Posterior cingulate gyrus (tissue), 11 donors: ENCODE results near the gene ERBB2.
"Not testable (repeated sequence)": the region's sequence is repeated elsewhere in the genome, so short reads cannot be mapped to it uniquely, and the experiment has no call there.

Experiments
- DNase-seq, 10 donors: peaks; one replicate each; pipeline versions ENCODE4 v3.0.0 to v3.0.0-alpha.2; 2020 to 2021; ENCODE audit warnings: mixed read lengths in 3 of 10
- intact Hi-C: fragments of 100-400 bp; cut with DNase I; formaldehyde crosslinking; loops from one replicate; pipeline ENCODE4 v1.15.1; 2023

The ERBB2 gene

GRCh38 chr17:39700148-39700987 lies 504 bp downstream of the ERBB2 start:
- DNase-seq: peak in 1 of 10 donors; percentile 46
- intact Hi-C loops: no loop called here

- DNase-seq: peak in 1 of 10 donors; percentile 23
- intact Hi-C loops: no loop called here
Measured at GRCh38 chr17:39701012-39701783, 1.3 kb downstream of the ERBB2 start.

GRCh38 chr17:39701784-39702422 lies 2.0 kb downstream of the ERBB2 start:
- DNase-seq: peak in 1 of 10 donors; percentile 23
- intact Hi-C loops: no loop called here

GRCh38 chr17:39702901-39703893 lies 3.3 kb downstream of the ERBB2 start:
- DNase-seq: peak in 1 of 10 donors; percentile 8
- intact Hi-C loops: no loop called here

- DNase-seq: no peak
- intact Hi-C loops: no loop called here
Measured at GRCh38 chr17:39703913-39704312, 4.0 kb downstream of the ERBB2 start.

DNA sequence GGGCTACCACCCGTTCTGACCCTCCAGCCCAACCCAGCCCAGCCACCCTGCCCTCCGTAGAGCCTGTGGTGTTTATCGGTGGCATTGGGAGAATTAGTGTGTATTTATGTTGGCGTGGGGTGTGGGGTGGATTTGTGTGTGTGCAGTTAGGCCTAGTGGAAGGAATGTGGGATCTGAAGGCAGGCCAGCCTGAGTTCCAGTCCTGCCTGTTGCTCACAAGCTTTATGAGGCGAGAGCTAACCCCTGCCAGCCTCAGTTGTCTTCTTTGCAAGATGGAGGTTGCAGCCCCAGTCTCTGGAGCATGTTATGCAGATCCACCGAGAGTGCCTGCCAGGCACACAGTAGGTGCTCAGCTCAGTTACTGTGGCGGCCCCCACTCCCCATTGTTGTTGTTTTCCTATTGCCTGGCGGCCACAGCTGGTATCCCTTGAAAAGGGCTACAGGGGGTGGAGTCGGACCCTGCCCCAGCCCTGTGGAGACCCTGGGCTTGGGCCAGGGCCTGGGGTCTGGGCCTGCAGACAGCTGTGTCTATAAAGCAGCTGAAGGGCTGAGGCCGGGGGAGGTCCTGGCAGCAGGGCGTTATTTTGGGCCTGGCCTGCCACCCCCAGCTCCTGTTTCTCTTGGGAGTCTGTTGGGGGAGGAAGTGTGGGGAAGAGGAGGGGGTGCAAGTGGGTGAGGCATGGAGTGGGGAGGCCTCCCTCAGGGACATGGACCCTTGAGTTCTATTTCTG lies 5.1 kb downstream of the ERBB2 start:
- peak in 1 of 10 donors; percentile 62 for DNase-seq
- intact Hi-C loops: no loop called here

- intact Hi-C loops: no loop called here
- peak in 1 of 10 donors; percentile 59 for DNase-seq
Measured at GRCh38 chr17:39705786-39706348, 6.0 kb downstream of the ERBB2 start.

DNA sequence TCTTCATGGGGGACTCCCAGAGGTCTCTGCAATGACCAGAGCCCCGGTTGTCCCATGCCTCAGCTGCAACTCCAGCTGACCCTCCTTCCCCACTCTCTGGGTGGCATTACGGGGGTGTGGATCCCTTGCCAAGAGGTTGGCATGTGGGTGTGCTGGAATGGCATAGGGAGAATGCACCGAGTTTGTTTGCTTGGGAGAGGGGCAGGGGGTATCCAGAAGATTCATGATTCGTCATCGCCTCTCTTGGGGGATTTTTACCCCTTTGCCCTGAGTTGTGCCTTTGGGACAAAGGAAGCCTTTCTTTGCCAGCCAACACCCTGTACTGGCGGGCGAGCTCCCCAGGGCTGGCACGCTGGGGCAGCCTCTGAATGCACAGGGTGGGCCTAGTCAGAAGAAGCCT lies 6.5 kb downstream of the ERBB2 start:
- DNase-seq: peak in 1 of 10 donors; percentile 42
- intact Hi-C loops: no loop called here

DNA sequence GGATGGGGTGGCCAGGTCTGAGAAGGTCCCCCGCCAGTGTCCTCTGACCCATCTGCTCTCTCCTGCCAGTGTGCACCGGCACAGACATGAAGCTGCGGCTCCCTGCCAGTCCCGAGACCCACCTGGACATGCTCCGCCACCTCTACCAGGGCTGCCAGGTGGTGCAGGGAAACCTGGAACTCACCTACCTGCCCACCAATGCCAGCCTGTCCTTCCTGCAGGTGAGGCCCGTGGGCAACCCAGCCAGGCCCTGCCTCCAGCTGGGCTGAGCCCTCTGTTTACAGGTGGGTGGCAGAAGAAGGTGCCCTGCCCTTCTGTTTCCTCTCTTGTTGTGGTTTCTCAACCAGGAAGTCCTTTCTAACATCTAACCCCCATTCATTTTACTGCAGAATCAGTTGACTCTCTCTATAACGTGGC lies 7.1 kb downstream of the ERBB2 start:
- peak in 1 of 10 donors; percentile 55 for DNase-seq
- intact Hi-C loops: no loop called here

GRCh38 chr17:39709319-39709997 lies 9.6 kb downstream of the ERBB2 start:
- DNase-seq: peak in 1 of 10 donors; percentile 19
- intact Hi-C loops: no loop called here

DNA sequence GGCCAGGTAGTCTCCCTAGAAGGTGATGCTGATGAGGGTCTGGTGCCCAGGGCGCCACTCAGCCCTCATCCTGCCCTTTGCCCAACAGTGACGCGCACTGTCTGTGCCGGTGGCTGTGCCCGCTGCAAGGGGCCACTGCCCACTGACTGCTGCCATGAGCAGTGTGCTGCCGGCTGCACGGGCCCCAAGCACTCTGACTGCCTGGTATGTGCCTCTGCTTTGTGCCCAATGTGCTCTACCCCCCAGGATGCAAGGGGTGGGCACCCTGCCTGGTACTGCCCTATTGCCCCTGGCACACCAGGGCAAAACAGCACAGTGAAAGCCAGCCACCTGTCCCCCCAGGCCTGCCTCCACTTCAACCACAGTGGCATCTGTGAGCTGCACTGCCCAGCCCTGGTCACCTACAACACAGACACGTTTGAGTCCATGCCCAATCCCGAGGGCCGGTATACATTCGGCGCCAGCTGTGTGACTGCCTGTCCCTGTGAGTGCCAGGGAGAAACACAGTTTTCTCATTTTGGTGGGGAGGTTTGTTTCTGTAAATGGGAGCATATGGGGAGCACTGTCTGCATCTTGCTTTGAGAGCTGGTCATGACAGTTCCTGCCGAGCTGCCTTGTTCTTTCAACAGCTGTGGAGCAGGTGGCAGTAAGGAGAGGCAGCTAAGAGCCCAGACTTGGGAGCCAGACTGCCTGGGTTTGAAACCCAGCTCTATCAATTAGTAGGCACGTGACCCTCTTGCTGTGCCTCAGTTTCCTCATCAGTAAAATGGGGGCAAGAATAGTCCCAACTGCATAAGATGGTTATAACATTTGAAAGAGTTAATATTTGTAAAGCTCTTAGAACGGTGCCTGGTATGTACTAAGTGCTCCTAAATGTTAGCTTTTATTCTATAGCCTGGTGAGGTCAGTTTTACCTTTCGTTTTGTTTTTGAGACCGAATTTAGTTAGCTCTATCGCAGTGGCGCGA lies 10.4 kb downstream of the ERBB2 start:
- peak in 2 of 10 donors; percentile 47 to 52 for DNase-seq

DNA sequence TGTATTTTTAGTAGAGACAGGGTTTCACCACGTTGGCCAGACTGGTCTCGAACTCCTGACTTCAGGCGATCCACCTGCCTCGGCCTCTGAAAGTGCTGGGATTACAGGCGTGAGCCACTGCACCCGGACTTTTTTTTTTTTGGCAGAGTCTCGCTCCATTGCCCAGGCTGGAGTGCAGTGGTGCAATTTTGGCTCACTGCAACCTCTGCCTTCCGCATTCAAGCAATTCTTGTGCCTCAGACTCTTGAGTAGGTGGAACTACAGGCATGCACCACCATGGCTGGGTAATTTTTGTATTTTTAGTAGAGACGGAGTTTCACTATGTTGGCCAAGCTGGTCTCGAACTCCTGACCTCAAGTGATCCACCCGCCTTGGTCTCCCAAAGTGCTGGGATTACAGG lies 11.2 kb downstream of the ERBB2 start:
- peak in 1 of 10 donors; percentile 26 for DNase-seq
- intact Hi-C loops: not testable (repeated sequence)

More for the DNA sequence above, 10.4 kb downstream of the ERBB2 start:
- intact Hi-C loops: no loop called here

GRCh38 chr17:39711851-39712250 lies 12.0 kb downstream of the ERBB2 start:
- intact Hi-C loops: no loop called here
- peak in 1 of 10 donors; percentile 43 for DNase-seq

- DNase-seq: peak in 1 of 10 donors; percentile 6
- intact Hi-C loops: no loop called here
Measured at GRCh38 chr17:39714234-39714633, 14.4 kb downstream of the ERBB2 start.

DNA sequence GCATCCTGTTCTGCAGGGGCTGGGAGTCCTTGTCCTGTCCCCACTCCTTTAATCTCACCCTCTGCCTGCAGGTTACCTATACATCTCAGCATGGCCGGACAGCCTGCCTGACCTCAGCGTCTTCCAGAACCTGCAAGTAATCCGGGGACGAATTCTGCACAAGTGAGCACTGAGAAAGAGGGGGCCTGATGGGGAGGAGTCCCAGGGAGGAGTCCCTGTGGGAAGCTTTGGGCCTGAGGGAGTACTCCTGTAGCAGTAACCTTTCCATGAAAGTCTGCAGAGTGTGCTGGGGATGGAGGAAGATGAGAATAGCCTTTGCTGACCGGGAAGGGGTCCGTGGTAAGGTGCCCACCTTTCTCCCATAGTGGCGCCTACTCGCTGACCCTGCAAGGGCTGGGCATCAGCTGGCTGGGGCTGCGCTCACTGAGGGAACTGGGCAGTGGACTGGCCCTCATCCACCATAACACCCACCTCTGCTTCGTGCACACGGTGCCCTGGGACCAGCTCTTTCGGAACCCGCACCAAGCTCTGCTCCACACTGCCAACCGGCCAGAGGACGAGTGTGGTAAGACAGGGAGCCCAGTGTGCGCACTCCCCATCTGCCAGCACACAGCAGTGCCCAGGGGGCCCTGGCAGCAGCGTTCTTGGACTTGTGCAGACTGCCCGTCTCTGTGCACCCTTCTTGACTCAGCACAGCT lies 15.7 kb downstream of the ERBB2 start:
- DNase-seq: peak in 1 of 10 donors; percentile 64
- intact Hi-C loops: no loop called here

GRCh38 chr17:39716073-39716818 lies 16.4 kb downstream of the ERBB2 start:
- DNase-seq: peak in 1 of 10 donors; percentile 55
- intact Hi-C loops: no loop called here
